ENCODE measurements around the gene ZDHHC21. TPM values are rescaled to one million over a fixed set of nuclear protein-coding genes. Genes with fewer than 3 reads are reported as not detected.

The ZDHHC21 gene
- total and polyA plus RNA-seq, 9 of the 15 experiments (the other 6 are each of a cell fraction or from before 2014, with no cell fraction given) = 0.10 to 1.9 (median 1.00) TPM

DNA sequence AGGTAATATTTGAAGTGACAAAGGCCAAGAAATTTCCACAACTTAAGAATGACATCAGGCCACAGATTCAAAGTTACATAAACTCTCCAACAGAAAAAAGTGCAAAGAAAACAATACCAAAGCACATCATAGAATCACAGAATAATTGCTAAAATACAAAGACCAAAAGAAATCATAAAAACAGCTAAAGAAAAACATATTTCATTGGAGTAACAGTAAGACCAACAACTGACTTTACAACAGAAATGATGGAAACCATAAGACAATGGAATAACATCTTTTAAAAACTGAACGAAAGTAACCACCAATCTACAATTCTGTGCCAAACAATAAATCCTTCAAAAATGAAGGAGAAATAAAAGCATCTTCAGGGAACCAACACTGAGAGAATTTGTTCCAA is 38.3 kb downstream of the ZDHHC21 start (continued):
- TF ChIP-seq, protein P1, sequence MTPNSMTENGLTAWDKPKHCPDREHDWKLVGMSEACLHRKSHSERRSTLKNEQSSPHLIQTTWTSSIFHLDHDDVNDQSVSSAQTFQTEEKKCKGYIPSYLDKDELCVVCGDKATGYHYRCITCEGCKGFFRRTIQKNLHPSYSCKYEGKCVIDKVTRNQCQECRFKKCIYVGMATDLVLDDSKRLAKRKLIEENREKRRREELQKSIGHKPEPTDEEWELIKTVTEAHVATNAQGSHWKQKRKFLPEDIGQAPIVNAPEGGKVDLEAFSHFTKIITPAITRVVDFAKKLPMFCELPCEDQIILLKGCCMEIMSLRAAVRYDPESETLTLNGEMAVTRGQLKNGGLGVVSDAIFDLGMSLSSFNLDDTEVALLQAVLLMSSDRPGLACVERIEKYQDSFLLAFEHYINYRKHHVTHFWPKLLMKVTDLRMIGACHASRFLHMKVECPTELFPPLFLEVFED (CRISPR knock-in tag; conservative IDR thresholded peaks at IDR 0.05) = no peak

GRCh38 chr9:14653511-14653910 is 39.7 kb downstream of the ZDHHC21 start:
- no peak for ATAC-seq
- Histone ChIP-seq H3K27me3 (ENCODE audit: control insufficient read depth in 2 of 2, insufficient read depth in 2 of 2, low read length in 2 of 2) (no peaks in the 10 kb centered on the region), H3K9ac (ENCODE audit: insufficient read depth in 1 of 2, low read depth in 2 of 2, low read length in 2 of 2) (no peak overlapping the region), H4K20me1 (replicated peaks; ENCODE audit: control insufficient read depth, insufficient read depth, low read length) (no peaks in the 10 kb centered on the region), H3K4me3 (no peak overlapping the region), H2AFZ (ENCODE audit: low read depth, low read length) (no peak overlapping the region), H3K27ac (ENCODE audit: extremely low read depth, low read depth, low read length) (no peak overlapping the region), H3K9me1 (ENCODE audit: control insufficient read depth, insufficient read depth, low read length) (no peaks in the 10 kb centered on the region), H3K79me2 (ENCODE audit: control insufficient read depth, insufficient read depth, low read length) (no peaks in the 10 kb centered on the region), H3K9me3 (replicated peaks; ENCODE audit: control insufficient read depth, insufficient read depth, low read depth, low read length) (no peaks in the 10 kb centered on the region; the same call in 1 of the 2 replicates), H3K36me3 (ENCODE audit: control insufficient read depth, insufficient read depth, low read length) (no peaks in the 10 kb centered on the region), H3K4me1 (replicated peaks in 1 of 2; ENCODE audit: control insufficient read depth in 2 of 2, insufficient read depth in 2 of 2, low read length in 2 of 2) (no peaks in the 10 kb centered on the region), H3K4me2 (ENCODE audit: insufficient read depth, low read length) (no peak overlapping the region)
- FAIRE-seq = no peak
- DNase-seq (ENCODE audit: extremely low read depth in 1 of 4, low spot score in 3 of 4) = no peak
- no TSS peak for BruUV-seq (replicated peaks)
- in situ Hi-C loops (cut with MboI) (loop anchor here (25.0 kb wide), 1 partner anchor 484 kb away; no protein-coding TSS in a partner anchor), intact Hi-C loops (cut with micrococcal nuclease) (no loop called here)
- CTCF ChIA-PET (ENCODE audit: low intra/inter-chr PET ratio) = interaction anchor here (1.4 kb wide), 1 partner anchor 188 kb away, joined by 4 read pairs; no protein-coding TSS in a partner anchor
- 30% methylated on average over 1 of the region's 1 CpG for WGBS (ENCODE audit: insufficient coverage, low coverage, missing lambda C conversion rate)
- no peak for TF ChIP-seq TGIF2 (CRISPR knock-in tag; IDR thresholded peaks at IDR 0.05)
- TF ChIP-seq, protein P2, sequence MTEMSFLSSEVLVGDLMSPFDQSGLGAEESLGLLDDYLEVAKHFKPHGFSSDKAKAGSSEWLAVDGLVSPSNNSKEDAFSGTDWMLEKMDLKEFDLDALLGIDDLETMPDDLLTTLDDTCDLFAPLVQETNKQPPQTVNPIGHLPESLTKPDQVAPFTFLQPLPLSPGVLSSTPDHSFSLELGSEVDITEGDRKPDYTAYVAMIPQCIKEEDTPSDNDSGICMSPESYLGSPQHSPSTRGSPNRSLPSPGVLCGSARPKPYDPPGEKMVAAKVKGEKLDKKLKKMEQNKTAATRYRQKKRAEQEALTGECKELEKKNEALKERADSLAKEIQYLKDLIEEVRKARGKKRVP (CRISPR knock-in tag; IDR thresholded peaks at IDR 0.05) = no peak
- POLR2A ChIA-PET = no interaction called here

Measured in K562 (cell line).